Uterus (tissue), 2 donors: ENCODE results near the gene TSPO.

Experiments used
- POLR2A ChIP-seq, 2 donors: fragments of 450-650 bp; IDR thresholded peaks; one replicate each; pipeline ENCODE4 v1.6.1; 2016; ENCODE audit warnings: antibody characterized with exemption in 2 of 2, mild to moderate bottlenecking in 1 of 2, moderate library complexity in 1 of 2
- TF ChIP-seq, protein P1 (sequence below), 4 experiments: fragments of 200-600 bp in 2 of 4; fragments of 450-650 bp in 2 of 4; sonication (generic) in 2 of 4; IDR thresholded peaks; one replicate each; pipeline ENCODE4 v1.5.1; 2016 to 2019; ENCODE audit warnings: antibody characterized with exemption in 4 of 4, mild to moderate bottlenecking in 2 of 4, moderate library complexity in 1 of 4

- no peak for TF ChIP-seq POLR2A (IDR thresholded peaks at IDR 0.05)
- TF ChIP-seq, protein P1, sequence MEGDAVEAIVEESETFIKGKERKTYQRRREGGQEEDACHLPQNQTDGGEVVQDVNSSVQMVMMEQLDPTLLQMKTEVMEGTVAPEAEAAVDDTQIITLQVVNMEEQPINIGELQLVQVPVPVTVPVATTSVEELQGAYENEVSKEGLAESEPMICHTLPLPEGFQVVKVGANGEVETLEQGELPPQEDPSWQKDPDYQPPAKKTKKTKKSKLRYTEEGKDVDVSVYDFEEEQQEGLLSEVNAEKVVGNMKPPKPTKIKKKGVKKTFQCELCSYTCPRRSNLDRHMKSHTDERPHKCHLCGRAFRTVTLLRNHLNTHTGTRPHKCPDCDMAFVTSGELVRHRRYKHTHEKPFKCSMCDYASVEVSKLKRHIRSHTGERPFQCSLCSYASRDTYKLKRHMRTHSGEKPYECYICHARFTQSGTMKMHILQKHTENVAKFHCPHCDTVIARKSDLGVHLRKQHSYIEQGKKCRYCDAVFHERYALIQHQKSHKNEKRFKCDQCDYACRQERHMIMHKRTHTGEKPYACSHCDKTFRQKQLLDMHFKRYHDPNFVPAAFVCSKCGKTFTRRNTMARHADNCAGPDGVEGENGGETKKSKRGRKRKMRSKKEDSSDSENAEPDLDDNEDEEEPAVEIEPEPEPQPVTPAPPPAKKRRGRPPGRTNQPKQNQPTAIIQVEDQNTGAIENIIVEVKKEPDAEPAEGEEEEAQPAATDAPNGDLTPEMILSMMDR (IDR thresholded peaks at IDR 0.05) = no peak
Measured at GRCh38 chr22:43198126-43198525, 46.8 kb downstream of the TSPO start.
